ENCODE measurements around the gene KLK13.

KLK13 gene

DNA sequence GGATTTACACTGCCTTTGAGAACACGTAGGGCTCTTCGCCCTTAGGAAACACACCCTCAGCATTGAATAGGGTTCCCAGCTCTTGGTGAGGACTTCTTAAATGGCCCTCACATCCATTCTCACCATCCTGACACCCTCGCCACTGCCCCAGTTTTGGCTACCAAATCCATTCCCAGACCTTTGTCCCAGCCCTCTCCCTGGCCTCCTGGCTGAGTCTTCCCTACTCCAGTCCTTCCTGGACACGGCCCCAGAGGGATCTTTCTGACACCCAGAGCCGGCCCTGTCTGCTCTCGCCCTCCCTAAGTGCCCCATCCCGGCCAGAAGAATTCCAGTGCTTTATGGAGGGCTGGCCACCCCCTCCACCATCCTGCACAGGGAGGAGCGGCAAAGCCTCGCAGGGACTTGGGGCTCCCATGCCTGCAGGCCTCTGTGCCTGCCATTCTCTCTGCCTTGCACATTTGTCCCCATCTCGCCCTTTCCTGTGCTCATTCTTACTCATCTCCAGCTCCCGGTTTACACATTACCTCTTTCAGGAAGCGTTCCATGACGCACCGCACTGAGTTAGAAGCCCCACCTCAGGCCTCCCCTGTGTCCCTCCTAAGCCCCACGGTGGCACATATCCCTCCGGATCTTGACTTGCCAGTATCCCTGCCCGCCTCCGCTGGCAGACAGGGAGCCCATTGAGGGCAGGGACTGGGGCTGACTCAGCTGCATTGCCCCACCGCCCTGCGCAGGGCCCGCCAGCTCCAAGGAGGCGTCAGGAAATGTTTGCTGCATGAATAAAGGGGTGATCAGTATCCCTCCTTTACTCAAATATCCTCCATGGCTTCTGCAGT is 28.8 kb upstream of the KLK13 start:
- Histone ChIP-seq H3K27ac (peak overlapping the region in 3 of 21 experiments; percentile 42 to 72 (median 42)), H3K4me3 (no peak overlapping the region)

DNA sequence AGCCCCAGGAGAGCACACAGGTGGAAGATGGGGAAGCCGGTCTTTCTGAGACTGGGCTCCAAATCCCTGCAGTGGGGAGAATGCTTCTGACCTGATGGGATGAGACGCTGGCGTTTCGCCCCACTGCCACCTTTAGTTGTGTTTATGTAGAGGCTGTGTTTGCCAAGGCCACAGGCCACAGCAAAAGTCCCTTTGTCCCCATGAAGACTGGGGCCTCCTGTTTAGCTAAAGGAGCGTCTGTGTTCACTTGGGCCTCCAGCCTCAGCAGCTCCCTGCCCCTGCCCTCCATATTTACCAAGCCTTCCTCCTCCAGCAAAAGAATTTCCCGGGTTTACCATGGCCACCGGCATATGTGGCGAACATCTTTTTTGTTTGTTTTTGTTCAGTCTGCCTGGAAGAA is 28.2 kb upstream of the KLK13 start:
- H3K27ac ChIP-seq = peak overlapping the region in 5 of 21 experiments; percentile 17 to 72 (median 42)
- no peak overlapping the region for H3K4me3 ChIP-seq

DNA sequence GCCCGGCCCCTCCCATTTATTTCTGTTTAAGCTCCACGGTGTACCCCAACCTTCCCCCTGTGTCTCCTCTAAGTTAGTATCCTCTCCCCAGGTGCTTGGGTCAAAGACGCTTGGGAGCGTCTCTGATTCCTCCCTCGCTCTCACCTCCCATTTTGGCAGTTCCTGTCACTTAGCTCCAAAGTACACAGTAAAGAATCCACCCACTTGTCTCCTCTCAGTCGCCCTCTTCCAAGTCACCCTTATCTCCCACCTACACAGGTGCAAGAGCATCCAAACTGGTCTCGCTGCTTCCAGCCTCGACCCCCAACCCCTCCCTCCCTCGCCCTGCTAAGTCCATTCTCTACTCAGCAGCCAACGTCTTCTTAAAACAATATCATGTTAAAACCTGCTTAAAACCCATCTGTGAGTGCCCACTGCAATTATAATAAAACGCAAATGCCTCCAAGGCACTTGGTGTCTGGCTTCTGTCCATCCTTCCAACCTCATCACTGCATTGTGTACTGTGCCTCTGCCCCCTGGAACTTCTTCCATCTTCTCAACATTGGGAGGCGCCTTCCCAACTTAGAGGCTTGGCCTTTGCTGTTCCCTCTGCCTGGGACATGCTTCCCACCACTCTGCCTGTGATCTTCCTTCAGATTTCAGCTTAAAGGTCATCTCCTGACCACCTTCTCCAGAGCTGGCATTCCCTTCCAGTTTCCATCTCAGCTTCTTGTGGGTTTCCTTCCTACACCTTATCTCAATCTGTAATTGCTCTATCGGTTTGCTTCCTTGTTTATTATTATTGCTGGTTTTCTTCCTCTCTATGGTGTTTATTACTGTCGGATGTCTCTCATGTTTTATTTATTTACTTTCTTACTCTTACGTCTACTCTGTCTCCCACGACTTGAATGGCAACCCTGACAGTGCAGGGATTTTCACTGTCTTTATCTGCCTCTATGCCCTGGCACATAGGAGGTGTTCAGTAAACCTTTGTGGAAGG is 27.3 kb upstream of the KLK13 start:
- H3K4me3 ChIP-seq = no peak overlapping the region
- H3K27ac ChIP-seq = peak overlapping the region in 5 of 21 experiments; percentile 10 to 72 (median 26)

DNA sequence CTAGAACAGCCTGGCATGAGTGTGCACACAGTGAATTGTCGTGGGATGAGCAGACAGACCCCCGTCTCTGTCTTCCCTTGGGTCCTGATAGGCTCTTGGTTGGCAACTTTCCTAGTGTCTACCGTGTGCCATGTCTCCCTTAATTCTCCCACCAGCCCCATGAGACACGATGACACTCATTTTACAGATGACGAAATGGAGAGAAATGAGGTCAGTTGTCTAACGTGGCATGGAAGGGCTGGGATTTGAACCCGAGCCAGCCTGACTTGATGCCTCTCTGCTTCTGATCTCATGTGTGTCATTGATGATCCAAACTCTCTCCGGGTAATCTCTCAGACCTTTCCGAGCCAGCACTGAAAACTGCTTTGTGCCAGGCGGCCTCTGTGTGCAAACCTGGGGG is 26.2 kb upstream of the KLK13 start:
- Histone ChIP-seq H3K4me3 (no peak overlapping the region), H3K27ac (peak overlapping the region in 1 of 21 experiments; percentile 16)

DNA sequence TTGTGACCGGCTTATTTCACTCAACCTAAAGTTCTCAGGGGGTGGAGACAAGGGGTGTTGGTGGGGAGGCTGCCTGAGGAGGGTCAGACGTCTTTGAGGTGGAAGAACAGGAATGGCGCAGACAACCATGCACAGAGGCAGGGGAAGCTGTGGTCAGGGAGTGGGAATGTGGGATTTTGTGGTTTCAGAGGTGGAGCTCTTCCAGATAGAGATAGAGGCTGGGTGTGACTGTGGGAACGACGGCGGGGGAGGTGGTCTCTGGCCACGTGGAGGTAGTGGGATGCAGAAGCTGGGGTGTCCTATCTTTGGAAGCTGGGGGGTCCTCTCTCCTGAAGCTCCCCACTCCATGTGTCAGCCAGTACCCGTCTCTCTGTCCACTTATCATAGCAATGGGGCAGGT is 25.6 kb upstream of the KLK13 start:
- no peak overlapping the region for H3K4me3 ChIP-seq
- H3K27ac ChIP-seq = peak overlapping the region in 1 of 21 experiments; percentile 16

DNA sequence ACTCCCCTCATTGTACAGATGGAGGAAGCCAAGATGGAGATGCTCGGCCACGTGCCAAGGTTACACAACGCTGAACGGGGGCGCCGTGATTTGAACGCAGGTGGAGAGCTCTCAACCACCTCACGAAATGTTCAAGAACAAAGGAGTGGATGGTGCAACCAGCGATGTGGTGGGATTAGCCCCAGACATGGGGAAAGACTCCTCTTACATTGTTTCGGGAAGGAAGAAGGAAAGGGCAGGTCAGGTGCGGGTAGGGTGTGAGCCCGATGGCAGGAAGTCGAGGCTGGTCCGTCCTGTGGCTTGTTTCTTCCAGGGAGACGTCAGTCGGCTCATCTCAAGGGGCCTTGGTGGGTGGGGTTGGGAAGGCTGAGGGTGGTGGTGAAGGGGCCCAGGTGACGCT is 24.9 kb upstream of the KLK13 start:
- H3K4me3 ChIP-seq = no peak overlapping the region

DNA sequence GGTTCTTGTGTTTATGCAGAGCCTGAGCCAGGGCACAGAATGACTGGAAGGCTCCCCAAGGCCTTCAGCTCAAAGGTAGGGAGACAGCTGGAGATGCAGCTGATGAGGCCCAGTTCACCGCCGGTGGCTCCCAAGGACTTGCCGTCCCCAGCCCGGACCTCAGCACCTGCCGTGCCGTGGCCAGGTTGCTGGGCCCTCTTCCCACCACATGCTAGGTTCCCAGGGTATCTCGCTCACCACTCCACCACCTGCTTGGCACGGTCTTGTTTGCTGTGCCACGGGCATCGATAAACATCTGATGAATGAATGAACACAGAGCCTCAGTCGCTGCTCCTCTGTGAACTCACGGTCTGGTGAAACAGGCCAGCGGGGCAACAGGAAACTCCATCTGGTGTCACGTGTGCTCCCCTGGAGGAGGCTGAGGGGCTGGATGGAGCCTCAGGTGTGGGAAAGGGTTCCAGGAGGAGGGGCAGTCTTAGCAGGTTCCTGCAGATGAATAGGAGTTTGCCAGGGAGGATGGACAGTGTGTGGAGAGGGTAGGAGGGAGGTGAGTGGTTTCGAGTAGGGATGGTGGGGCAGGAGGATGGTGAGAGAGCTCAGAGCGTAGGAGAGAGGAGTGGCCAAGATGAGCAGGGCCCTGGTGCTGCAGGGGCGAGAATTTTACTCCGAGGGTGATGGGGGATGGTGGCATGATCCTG is 21.4 kb upstream of the KLK13 start:
- Histone ChIP-seq H3K27ac (no peak overlapping the region), H3K4me3 (no peak overlapping the region)

More for the DNA sequence above, 24.9 kb upstream of the KLK13 start:
- H3K27ac ChIP-seq = no peak overlapping the region

DNA sequence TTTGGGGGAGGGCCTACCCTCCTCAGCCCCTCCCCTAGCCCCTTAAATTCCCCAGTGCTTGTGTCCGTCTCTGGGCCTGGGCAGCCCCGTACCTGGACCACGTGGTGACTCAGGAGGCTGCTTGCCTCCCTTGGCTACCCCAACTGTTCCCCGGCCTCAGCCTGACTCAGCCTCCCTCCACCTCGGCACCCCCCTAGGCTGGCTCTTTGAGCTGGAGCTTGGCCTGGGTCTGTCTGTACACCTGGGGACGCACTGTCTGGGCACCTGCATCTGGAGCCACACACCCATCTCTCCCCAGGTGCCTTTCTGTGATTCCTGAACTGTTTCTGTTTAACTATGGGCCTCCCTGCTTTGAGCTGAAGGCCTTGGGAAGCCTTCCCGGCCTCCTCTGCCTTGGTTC is 19.6 kb upstream of the KLK13 start:
- no peak overlapping the region for H3K27ac ChIP-seq
- H3K4me3 ChIP-seq = no peak overlapping the region

DNA sequence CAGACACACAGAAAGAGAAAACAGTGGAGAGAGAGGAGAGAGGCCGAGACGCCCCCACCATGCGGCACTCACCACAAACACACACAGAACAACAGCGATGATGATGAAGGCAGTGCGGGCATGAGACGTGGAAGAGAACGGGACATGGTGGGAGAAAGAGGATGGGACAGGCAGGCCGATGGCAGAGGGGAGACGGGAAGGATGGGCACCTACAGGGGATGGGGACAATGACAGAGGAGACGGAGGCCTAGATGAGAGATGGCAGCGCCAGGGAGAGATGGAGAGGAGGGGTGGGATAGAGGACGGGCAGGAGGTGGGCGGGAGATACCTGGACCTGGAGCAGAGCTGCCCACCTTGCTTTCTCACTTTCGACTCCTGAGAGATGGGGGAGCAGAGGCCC is 18.9 kb upstream of the KLK13 start:
- no peak overlapping the region for H3K4me3 ChIP-seq
- H3K27ac ChIP-seq = no peak overlapping the region

DNA sequence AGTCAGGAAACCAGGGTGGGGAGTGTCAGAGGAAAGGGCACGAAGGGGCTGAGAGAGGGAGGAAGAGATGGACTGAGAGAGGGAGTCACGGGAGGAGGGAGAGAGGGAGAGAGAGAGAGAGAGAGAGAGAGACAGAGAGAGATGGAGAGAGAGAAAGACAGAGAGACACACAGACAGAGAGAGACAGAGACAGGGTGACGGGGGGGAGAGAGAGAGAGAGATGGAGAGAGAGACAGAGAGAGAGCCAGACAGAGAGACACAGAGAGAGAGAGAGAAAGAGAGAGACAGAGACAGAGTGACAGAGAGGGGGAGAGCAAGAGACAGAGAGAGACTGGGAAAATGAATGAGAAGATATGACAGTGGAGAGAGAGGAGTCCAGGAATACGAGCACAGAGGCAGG is 18.3 kb upstream of the KLK13 start:
- H3K27ac ChIP-seq = no peak overlapping the region
- H3K4me3 ChIP-seq = no peak overlapping the region

DNA sequence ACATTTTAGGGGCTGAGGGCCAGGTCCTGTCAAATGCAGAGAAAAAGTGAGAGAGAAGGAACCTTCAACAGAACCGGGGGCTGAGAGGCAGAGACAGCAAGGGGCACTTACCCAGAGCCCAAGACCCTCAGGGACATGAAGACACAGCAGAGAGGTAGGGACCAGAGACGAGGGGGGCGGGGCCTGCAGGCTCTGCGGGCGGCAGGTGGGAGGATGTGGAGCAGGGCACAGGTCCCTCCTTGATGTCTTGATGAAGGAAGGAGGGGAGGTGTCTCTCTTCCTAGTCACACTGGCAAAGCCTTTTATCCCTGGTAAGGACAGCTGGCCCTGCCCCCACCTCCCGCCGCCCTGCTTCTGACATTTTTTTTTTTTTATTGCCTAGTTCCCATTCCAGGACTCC is 17.7 kb upstream of the KLK13 start, which contains the start of gene KLK14:
Gene KLK14, minus strand, starts transcription at position 277 of the 400 bp plus-strand sequence. Its CDS starts 273 bp downstream, at position 4.
- no peak within 1 kb of the TSS for H3K27ac ChIP-seq
- no peak within 1 kb of the TSS for H3K4me3 ChIP-seq

DNA sequence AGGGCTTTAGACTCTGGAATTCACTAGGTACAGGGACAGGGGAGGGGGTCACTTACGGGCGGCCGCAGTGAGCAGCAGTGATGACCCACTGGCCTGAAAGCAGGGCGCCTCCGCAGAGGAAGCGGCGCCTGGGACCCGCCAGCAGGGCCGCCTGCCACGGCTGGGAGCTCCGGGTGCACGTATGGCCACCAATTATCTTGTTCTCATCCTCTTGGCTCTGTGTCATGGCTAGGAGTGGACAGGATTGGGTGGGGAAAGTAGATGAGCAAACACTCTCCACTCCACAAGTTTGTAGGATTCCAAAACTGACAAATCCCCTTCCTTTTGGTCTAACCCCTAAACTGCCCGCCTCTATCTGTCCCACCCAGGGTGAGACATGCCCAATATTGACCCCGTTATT is 16.6 kb upstream of the KLK13 start:
- Histone ChIP-seq H3K27ac (no peak overlapping the region), H3K4me3 (no peak overlapping the region)

DNA sequence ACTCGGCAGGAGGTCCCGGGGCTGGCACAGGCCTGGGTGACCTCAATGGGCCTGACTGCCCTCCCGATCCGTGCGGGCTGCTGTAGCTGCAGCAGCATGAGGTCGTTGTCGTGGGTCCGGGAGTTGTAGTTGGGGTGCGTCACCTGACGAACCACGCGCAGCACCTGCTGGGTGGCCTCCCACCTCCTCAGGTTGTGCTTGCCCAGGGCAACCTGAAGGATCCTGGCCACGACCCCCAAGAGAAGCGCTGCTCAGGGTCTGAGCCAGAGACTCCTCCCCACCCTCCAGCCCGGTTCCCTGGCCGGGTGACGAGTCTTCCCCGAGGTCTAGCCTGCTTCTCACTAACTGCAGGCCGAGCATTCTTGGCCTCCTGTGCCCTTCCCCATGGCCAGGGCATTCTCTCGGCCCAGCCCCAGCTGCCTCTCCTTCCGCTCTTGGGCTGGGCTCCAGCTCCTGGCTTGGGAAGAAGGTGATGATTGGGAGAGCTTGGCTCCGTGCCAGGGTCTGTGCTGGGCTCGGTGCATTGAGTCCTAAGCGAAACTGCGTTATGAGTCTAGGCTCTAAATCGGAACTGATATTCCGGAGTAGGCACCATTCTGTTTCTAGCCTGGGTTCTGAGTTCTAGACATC is 14.7 kb upstream of the KLK13 start:
- Histone ChIP-seq H3K27ac (no peak overlapping the region), H3K4me3 (no peak overlapping the region)

DNA sequence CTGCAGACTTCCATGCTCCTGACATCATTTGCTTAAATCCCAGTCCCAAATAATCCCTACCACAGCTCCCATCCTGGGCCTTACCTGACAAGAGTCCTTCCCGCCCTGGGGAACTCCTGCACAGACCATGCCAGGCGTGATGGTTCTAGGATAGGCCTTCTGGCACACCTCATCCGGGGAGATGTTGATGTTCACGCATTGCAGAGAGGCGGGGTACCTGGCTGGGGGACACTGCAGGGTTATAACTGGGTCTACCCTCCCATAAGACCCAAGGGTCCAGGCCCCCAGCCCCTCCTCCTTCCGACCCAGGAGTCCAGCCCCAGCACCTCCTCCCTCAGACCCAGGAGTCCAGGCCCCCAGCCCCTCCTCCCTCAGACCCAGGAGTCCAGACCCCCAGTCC is 13.8 kb upstream of the KLK13 start:
- no peak overlapping the region for H3K4me3 ChIP-seq

DNA sequence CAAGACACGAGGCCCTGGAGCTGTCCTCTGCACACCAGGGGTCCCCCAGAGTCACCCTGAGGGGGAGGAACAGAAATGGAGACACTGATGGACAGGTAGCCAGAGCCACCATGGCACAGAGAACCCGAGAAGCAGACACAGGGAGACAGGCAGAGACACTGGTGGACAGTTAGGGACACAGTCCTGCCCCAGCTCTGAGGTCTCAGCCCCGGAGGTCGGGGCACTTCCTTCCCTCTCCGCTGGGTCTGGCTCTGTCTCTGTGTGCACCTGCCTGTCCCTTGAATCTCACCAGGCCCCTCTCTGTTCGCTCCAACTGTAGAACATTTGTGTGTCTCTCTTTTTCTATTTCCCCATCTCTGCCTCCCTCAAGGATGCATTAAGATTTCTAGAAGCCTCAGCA is 13.2 kb upstream of the KLK13 start:
- Histone ChIP-seq H3K4me3 (no peak overlapping the region), H3K27ac (no peak overlapping the region)

More for the DNA sequence above, 13.8 kb upstream of the KLK13 start:
- no peak overlapping the region for H3K27ac ChIP-seq

DNA sequence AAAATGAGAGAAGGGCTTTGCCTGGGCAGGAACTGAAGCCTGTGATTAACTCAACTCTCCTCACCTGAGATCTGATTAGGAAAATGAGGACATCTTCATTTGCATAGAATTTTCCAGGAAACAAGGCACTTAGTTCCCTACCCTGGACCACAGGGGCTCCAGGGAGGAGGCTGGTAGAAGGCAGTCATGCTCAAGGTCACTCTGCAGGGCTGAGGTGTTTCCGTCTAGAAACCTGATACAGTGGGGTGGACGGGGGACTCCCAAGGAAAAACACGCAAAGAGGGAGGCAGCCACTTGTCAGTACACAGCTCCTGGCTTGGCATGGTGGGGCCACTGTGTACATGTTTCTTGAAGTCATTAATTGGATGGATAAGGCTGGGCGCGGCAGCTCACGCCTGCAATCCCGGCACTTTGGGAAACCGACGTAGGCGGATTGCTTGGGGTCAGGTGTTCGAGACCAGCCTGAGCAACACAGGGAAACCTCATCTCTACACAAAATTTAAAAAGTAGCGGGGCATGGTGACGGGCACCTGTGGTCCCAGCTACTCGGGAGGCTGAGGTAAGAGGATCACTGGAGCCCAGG is 11.8 kb upstream of the KLK13 start:
- Histone ChIP-seq H3K4me3 (no peak overlapping the region), H3K27ac (peak overlapping the region in 3 of 21 experiments; percentile 7 to 51 (median 18))

DNA sequence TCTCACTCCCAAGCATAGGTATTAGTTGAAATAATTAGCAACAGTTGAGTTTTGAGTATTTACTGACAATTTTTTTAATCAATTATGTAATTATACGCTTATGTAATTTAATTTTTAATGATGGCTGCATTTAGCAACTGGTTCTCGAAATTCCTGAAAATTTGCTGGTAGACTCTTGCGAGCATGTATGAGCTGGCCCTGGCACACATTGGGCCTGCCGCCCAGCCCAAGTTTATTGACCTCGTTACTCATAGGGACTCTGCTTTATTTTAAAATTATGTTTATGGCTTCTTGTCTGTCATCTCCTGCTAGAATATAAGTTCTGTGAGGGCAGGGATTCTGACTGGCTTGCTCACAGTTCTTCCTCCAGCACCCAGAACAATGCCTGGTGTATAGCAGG is 11.1 kb upstream of the KLK13 start:
- Histone ChIP-seq H3K4me3 (no peak overlapping the region), H3K27ac (peak overlapping the region in 2 of 21 experiments; percentile 6 to 18)

DNA sequence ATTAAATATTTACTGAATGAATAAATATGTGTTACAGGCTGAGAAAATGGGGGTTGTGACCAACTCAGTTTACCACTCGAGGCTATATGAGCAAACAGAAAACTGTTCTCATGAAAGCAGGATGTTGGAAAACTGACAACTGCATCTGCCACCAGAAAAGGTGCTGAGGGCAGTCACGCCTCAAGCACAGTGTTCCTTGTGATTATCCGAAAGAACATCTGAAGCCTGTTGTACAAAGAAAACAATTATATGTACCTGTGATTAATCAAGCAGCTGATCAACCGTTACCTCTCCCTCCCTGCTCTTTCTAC is 6.2 kb upstream of the KLK13 start:
- H3K27ac ChIP-seq = no peak overlapping the region
- H3K4me3 ChIP-seq = no peak overlapping the region
